OCI-LY7 (cell line): ENCODE data around the gene IL10RB. TPM values are rescaled to one million over a fixed set of nuclear protein-coding genes. Genes with fewer than 3 reads are reported as not detected.

Source experiments
- BruUV-seq: library from RNA; stranded (reverse); fragments of 400-500 nt; replicated peaks from 2 replicates; lab custom pipeline; 2021; lab: Mats Ljungman, UMichigan
- CTCF ChIA-PET: fragments of 300-600 bp; sonication (Branson Sonifier 250); formaldehyde crosslinking; loops from one replicate; lab custom pipeline; 2022; ENCODE audit warnings: antibody characterized with exemption; ENCODE audit not compliant: unreplicated experiment; lab: Charles Lee
- POLR2A ChIA-PET: fragments of 300-600 bp; sonication (Branson Sonifier 250); formaldehyde crosslinking; loops from one replicate; lab custom pipeline; 2022; ENCODE audit warnings: antibody characterized with exemption; lab: Charles Lee
- DNase-seq: peaks from one replicate; pipeline ENCODE4 v3.0.0-alpha.2; 2015; ENCODE audit warnings: low spot score
- H2AFZ ChIP-seq: fragments of 200-600 bp; sonication (generic), shearing (Covaris generic); 2 replicates; pipeline ENCODE4 v1.6.1; 2014; ENCODE audit warnings: mild to moderate bottlenecking, antibody characterized with exemption, low read length, moderate library complexity
- H3K27ac ChIP-seq: fragments of 200-600 bp; sonication (generic); 2 replicates; pipeline ENCODE4 v1.5.1; 2014; ENCODE audit warnings: mixed run types, low read depth, mild to moderate bottlenecking, moderate library complexity, low read length, inconsistent platforms; ENCODE audit not compliant: poor library complexity, severe bottlenecking
- H3K36me3 ChIP-seq: fragments of 200-600 bp; sonication (generic); 2 replicates; pipeline ENCODE4 v1.6.1; 2014; ENCODE audit warnings: mild to moderate bottlenecking, antibody characterized with exemption, low read length, moderate library complexity, mixed read lengths; ENCODE audit not compliant: insufficient read depth
- H3K4me1 ChIP-seq: fragments of 200-600 bp; sonication (generic); 2 replicates; pipeline ENCODE4 v1.5.1; 2014; ENCODE audit warnings: mild to moderate bottlenecking, low read length; ENCODE audit not compliant: insufficient read depth, poor library complexity, severe bottlenecking
- H3K4me2 ChIP-seq: fragments of 200-600 bp; sonication (generic); 2 replicates; pipeline ENCODE4 v1.6.1; 2014; ENCODE audit warnings: mild to moderate bottlenecking, low read length
- H3K4me3 ChIP-seq: fragments of 200-600 bp; sonication (generic); 2 replicates; pipeline ENCODE4 v1.5.1; 2014; ENCODE audit warnings: mild to moderate bottlenecking, low read depth, low read length; ENCODE audit not compliant: poor library complexity, severe bottlenecking
- H3K79me2 ChIP-seq: fragments of 200-600 bp; sonication (generic); 2 replicates; pipeline ENCODE4 v1.6.1; 2016; ENCODE audit warnings: low read depth, mild to moderate bottlenecking, low read length, moderate library complexity, mixed read lengths; ENCODE audit not compliant: insufficient read depth
- H3K9me2 ChIP-seq: fragments of 200-600 bp; sonication (generic); 2 replicates; pipeline ENCODE4 v1.6.1; 2016; ENCODE audit warnings: mild to moderate bottlenecking, low read length, mixed read lengths; ENCODE audit not compliant: insufficient read depth
- H3K9me3 ChIP-seq: fragments of 200-600 bp; sonication (generic); 2 replicates; pipeline ENCODE4 v1.6.1; 2014; ENCODE audit warnings: mild to moderate bottlenecking, mixed run types, low read length, mixed read lengths
- H4K20me1 ChIP-seq: fragments of 200-600 bp; sonication (generic); 2 replicates; pipeline ENCODE4 v1.6.1; 2014; ENCODE audit warnings: mild to moderate bottlenecking, antibody characterized with exemption, low read length, moderate library complexity, mixed read lengths; ENCODE audit not compliant: insufficient read depth
- CTCF ChIP-seq: fragments of 200-600 bp; sonication (generic); conservative IDR thresholded peaks from 2 replicates; pipeline ENCODE4 v1.5.1; 2014; ENCODE audit warnings: mild to moderate bottlenecking, antibody characterized with exemption, low read length, moderate library complexity, mixed read lengths
- EZH2phosphoT487 ChIP-seq: fragments of 200-600 bp; sonication (generic); IDR thresholded peaks from 2 replicates; pipeline ENCODE4 v1.6.1; 2018; ENCODE audit warnings: low read depth, borderline replicate concordance, mild to moderate bottlenecking, mixed run types, antibody characterized with exemption, low read length, moderate library complexity, mixed read lengths
- intact Hi-C: fragments of 100-400 bp; cut with micrococcal nuclease; formaldehyde crosslinking; loops from one replicate; pipeline ENCODE4 v1.10.0; 2022; ENCODE audit not compliant: unreplicated experiment
- total RNA-seq, 2 experiments: library from RNA; depleted of rRNA in 1 of 2; stranded (reverse); fragments of >200 nt in 1 of 2; shearing (Covaris generic) in 1 of 2; gene quantifications; 2 replicates each; pipeline ENCODE4 v1.2.3, GENCODE V29; 2014 to 2022

IL10RB gene
- total RNA-seq, 2 experiments from 2014 or later: 48.0 to 48.3 TPM

- Histone ChIP-seq H3K4me1 (peaks cover 11% of the 10 kb centered on the region), H3K4me2 (no peak overlapping the region), H3K9me3 (peaks cover 3% of the 10 kb centered on the region; the same call in 1 of the 2 replicates), H3K27ac (no peak overlapping the region), H3K4me3 (no peak overlapping the region), H4K20me1 (no peaks in the 10 kb centered on the region), H3K36me3 (peaks cover 91% of the 10 kb centered on the region), H3K9me2 (no peaks in the 10 kb centered on the region), H2AFZ (no peak overlapping the region), H3K79me2 (peaks cover 61% of the 10 kb centered on the region)
- DNase-seq: peak; percentile 31
- no peak for TF ChIP-seq CTCF
- TF ChIP-seq EZH2phosphoT487: no peak
- POLR2A ChIA-PET: interaction anchor here (0.6 to 2.4 kb wide), 7 partner anchors 10 to 237 kb away, joined by 3 to 12 read pairs (median 4); partner anchors contain the start of gene IFNAR1
- CTCF ChIA-PET: no interaction called here
- intact Hi-C loops: no loop called here
- BruUV-seq: TSS peak; percentile 40
Observed at GRCh38 chr21:33339135-33339534, 73.0 kb downstream of the IL10RB start.

- no peak for DNase-seq
- Histone ChIP-seq H2AFZ (no peak overlapping the region), H3K79me2 (peaks cover 53% of the 10 kb centered on the region), H4K20me1 (no peaks in the 10 kb centered on the region), H3K36me3 (peaks cover 90% of the 10 kb centered on the region), H3K4me2 (no peak overlapping the region), H3K9me2 (no peaks in the 10 kb centered on the region), H3K4me1 (peaks cover 11% of the 10 kb centered on the region), H3K4me3 (no peak overlapping the region), H3K9me3 (peaks cover 3% of the 10 kb centered on the region; the same call in 1 of the 2 replicates), H3K27ac (no peak overlapping the region)
- ChIA-PET CTCF (no interaction called here), POLR2A (interaction anchor here (0.6 to 2.4 kb wide), 4 partner anchors 13 to 26 kb away, joined by 3 to 12 read pairs (median 4); partner anchors contain the start of gene IFNAR1)
- intact Hi-C loops: no loop called here
- no TSS peak for BruUV-seq
- no peak for TF ChIP-seq EZH2phosphoT487
- TF ChIP-seq CTCF: no peak
Observed at GRCh38 chr21:33339918-33340317, 73.8 kb downstream of the IL10RB start.

- H3K4me1 ChIP-seq: no peaks in the 10 kb centered on the region
- no peak overlapping the region for H3K4me2 ChIP-seq
- H3K9me2 ChIP-seq: no peaks in the 10 kb centered on the region
- no peak overlapping the region for H3K4me3 ChIP-seq
- no peaks in the 10 kb centered on the region for H3K9me3 ChIP-seq
- DNase-seq: no peak
- peaks cover 96% of the 10 kb centered on the region for H3K36me3 ChIP-seq
- 0 out of 2 replicates have a peak, but pooled peaks cover 7% of the 10 kb centered on the region for H3K79me2 ChIP-seq
- ChIA-PET CTCF (no interaction called here), POLR2A (interaction anchor here (0.6 to 0.7 kb wide), 5 partner anchors 67 to 192 kb away, joined by 3 to 4 read pairs (median 3); no protein-coding TSS in a partner anchor)
- BruUV-seq: no TSS peak
- no peaks in the 10 kb centered on the region for H4K20me1 ChIP-seq
- TF ChIP-seq CTCF (no peak), EZH2phosphoT487 (no peak)
- H2AFZ ChIP-seq: no peak overlapping the region
- intact Hi-C loops: no loop called here
- no peak overlapping the region for H3K27ac ChIP-seq
Observed at GRCh38 chr21:33345751-33346238, 79.6 kb downstream of the IL10RB start.
